ENCODE results near the gene FANCG.

FANCG gene

GRCh38 chr9:35067056-35067455 is 12.7 kb downstream of the FANCG start:
- peaks cover 58 to 61% of the 10 kb centered on the region in 2 donors for H3K36me3 ChIP-seq (ENCODE audit: control insufficient read depth in 2 of 2, insufficient read depth in 2 of 2, low read length in 2 of 2)
- H3K9me3 ChIP-seq (ENCODE audit: control insufficient read depth in 2 of 2, low read length in 2 of 2), result no peaks in the 10 kb centered on the region
- no peaks in the 10 kb centered on the region for H3K27me3 ChIP-seq (ENCODE audit: control insufficient read depth in 2 of 2, insufficient read depth in 2 of 2, low read length in 2 of 2)
- H3K27ac ChIP-seq (ENCODE audit: low read depth in 2 of 2, low read length in 2 of 2), result no peak overlapping the region
- H3K4me3 ChIP-seq (ENCODE audit: low read length in 2 of 2), result no peak overlapping the region
- H3K9ac ChIP-seq (ENCODE audit: low read depth in 1 of 2, low read length in 2 of 2), result no peak overlapping the region
- H3K4me1 ChIP-seq (ENCODE audit: control insufficient read depth in 2 of 2, insufficient read depth in 2 of 2, low read length in 2 of 2), result peaks cover 18 to 19% of the 10 kb centered on the region in 2 donors

GRCh38 chr9:35060548-35061207 is 19.1 kb downstream of the FANCG start:
- no peaks in the 10 kb centered on the region for H3K9me3 ChIP-seq (ENCODE audit: control insufficient read depth in 2 of 2, low read length in 2 of 2)
- H3K27ac ChIP-seq (ENCODE audit: low read depth in 2 of 2, low read length in 2 of 2), result no peak overlapping the region
- H3K27me3 ChIP-seq (ENCODE audit: control insufficient read depth in 2 of 2, insufficient read depth in 2 of 2, low read length in 2 of 2), result no peaks in the 10 kb centered on the region
- H3K36me3 ChIP-seq (ENCODE audit: control insufficient read depth in 2 of 2, insufficient read depth in 2 of 2, low read length in 2 of 2), result peaks cover 94 to 100% of the 10 kb centered on the region in 2 donors
- H3K4me1 ChIP-seq (ENCODE audit: control insufficient read depth in 2 of 2, insufficient read depth in 2 of 2, low read length in 2 of 2), result no peaks in the 10 kb centered on the region
- no peak overlapping the region for H3K4me3 ChIP-seq (ENCODE audit: low read length in 2 of 2)
- no peak overlapping the region for H3K9ac ChIP-seq (ENCODE audit: low read depth in 1 of 2, low read length in 2 of 2)

GRCh38 chr9:35059438-35059837 is 20.3 kb downstream of the FANCG start:
- Histone ChIP-seq H3K27ac (ENCODE audit: low read depth in 2 of 2, low read length in 2 of 2) (no peak overlapping the region), H3K4me3 (ENCODE audit: low read length in 2 of 2) (no peak overlapping the region), H3K36me3 (ENCODE audit: control insufficient read depth in 2 of 2, insufficient read depth in 2 of 2, low read length in 2 of 2) (peaks cover 87 to 96% of the 10 kb centered on the region in 2 donors), H3K4me1 (ENCODE audit: control insufficient read depth in 2 of 2, insufficient read depth in 2 of 2, low read length in 2 of 2) (no peaks in the 10 kb centered on the region), H3K9me3 (ENCODE audit: control insufficient read depth in 2 of 2, low read length in 2 of 2) (no peaks in the 10 kb centered on the region), H3K9ac (ENCODE audit: low read depth in 1 of 2, low read length in 2 of 2) (no peak overlapping the region), H3K27me3 (ENCODE audit: control insufficient read depth in 2 of 2, insufficient read depth in 2 of 2, low read length in 2 of 2) (no peaks in the 10 kb centered on the region)

- no peaks in the 10 kb centered on the region for H3K4me1 ChIP-seq (ENCODE audit: control insufficient read depth in 2 of 2, insufficient read depth in 2 of 2, low read length in 2 of 2)
- no peak overlapping the region for H3K4me3 ChIP-seq (ENCODE audit: low read length in 2 of 2)
- peaks cover 65 to 82% of the 10 kb centered on the region in 2 donors for H3K36me3 ChIP-seq (ENCODE audit: control insufficient read depth in 2 of 2, insufficient read depth in 2 of 2, low read length in 2 of 2)
- no peak overlapping the region for H3K27ac ChIP-seq (ENCODE audit: low read depth in 2 of 2, low read length in 2 of 2)
- H3K9ac ChIP-seq (ENCODE audit: low read depth in 1 of 2, low read length in 2 of 2), result no peak overlapping the region
- H3K27me3 ChIP-seq (ENCODE audit: control insufficient read depth in 2 of 2, insufficient read depth in 2 of 2, low read length in 2 of 2), result no peaks in the 10 kb centered on the region
- no peaks in the 10 kb centered on the region for H3K9me3 ChIP-seq (ENCODE audit: control insufficient read depth in 2 of 2, low read length in 2 of 2)
Observed at GRCh38 chr9:35057271-35057620, 22.5 kb downstream of the FANCG start.

- H3K9me3 ChIP-seq (ENCODE audit: control insufficient read depth in 2 of 2, low read length in 2 of 2), result no peaks in the 10 kb centered on the region
- no peaks in the 10 kb centered on the region for H3K4me1 ChIP-seq (ENCODE audit: control insufficient read depth in 2 of 2, insufficient read depth in 2 of 2, low read length in 2 of 2)
- H3K4me3 ChIP-seq (ENCODE audit: low read length in 2 of 2), result no peak overlapping the region
- no peak overlapping the region for H3K9ac ChIP-seq (ENCODE audit: low read depth in 1 of 2, low read length in 2 of 2)
- H3K27ac ChIP-seq (ENCODE audit: low read depth in 2 of 2, low read length in 2 of 2), result no peak overlapping the region
- peaks cover 60 to 80% of the 10 kb centered on the region in 2 donors for H3K36me3 ChIP-seq (ENCODE audit: control insufficient read depth in 2 of 2, insufficient read depth in 2 of 2, low read length in 2 of 2)
- H3K27me3 ChIP-seq (ENCODE audit: control insufficient read depth in 2 of 2, insufficient read depth in 2 of 2, low read length in 2 of 2), result no peaks in the 10 kb centered on the region
Observed at GRCh38 chr9:35056571-35057270, 23.0 kb downstream of the FANCG start.

- Histone ChIP-seq H3K9me3 (ENCODE audit: control insufficient read depth in 2 of 2, low read length in 2 of 2) (no peaks in the 10 kb centered on the region), H3K27me3 (ENCODE audit: control insufficient read depth in 2 of 2, insufficient read depth in 2 of 2, low read length in 2 of 2) (no peaks in the 10 kb centered on the region), H3K27ac (ENCODE audit: low read depth in 2 of 2, low read length in 2 of 2) (no peak overlapping the region), H3K36me3 (ENCODE audit: control insufficient read depth in 2 of 2, insufficient read depth in 2 of 2, low read length in 2 of 2) (peaks cover 43 to 64% of the 10 kb centered on the region in 2 donors), H3K4me3 (ENCODE audit: low read length in 2 of 2) (no peak overlapping the region), H3K9ac (ENCODE audit: low read depth in 1 of 2, low read length in 2 of 2) (no peak overlapping the region), H3K4me1 (ENCODE audit: control insufficient read depth in 2 of 2, insufficient read depth in 2 of 2, low read length in 2 of 2) (no peaks in the 10 kb centered on the region)
Observed at GRCh38 chr9:35054871-35055644, 24.7 kb downstream of the FANCG start.

GRCh38 chr9:35054185-35054835 is 25.4 kb downstream of the FANCG start:
- no peak overlapping the region for H3K9ac ChIP-seq (ENCODE audit: low read depth in 1 of 2, low read length in 2 of 2)
- H3K4me1 ChIP-seq (ENCODE audit: control insufficient read depth in 2 of 2, insufficient read depth in 2 of 2, low read length in 2 of 2), result no peaks in the 10 kb centered on the region
- no peaks in the 10 kb centered on the region for H3K9me3 ChIP-seq (ENCODE audit: control insufficient read depth in 2 of 2, low read length in 2 of 2)
- H3K4me3 ChIP-seq (ENCODE audit: low read length in 2 of 2), result no peak overlapping the region
- H3K36me3 ChIP-seq (ENCODE audit: control insufficient read depth in 2 of 2, insufficient read depth in 2 of 2, low read length in 2 of 2), result peaks cover 38 to 59% of the 10 kb centered on the region in 2 donors
- H3K27me3 ChIP-seq (ENCODE audit: control insufficient read depth in 2 of 2, insufficient read depth in 2 of 2, low read length in 2 of 2), result no peaks in the 10 kb centered on the region
- no peak overlapping the region for H3K27ac ChIP-seq (ENCODE audit: low read depth in 2 of 2, low read length in 2 of 2)

- H3K9ac ChIP-seq (ENCODE audit: low read depth in 1 of 2, low read length in 2 of 2), result no peak overlapping the region
- peaks cover 11 to 38% of the 10 kb centered on the region in 2 donors for H3K36me3 ChIP-seq (ENCODE audit: control insufficient read depth in 2 of 2, insufficient read depth in 2 of 2, low read length in 2 of 2)
- H3K27ac ChIP-seq (ENCODE audit: low read depth in 2 of 2, low read length in 2 of 2), result no peak overlapping the region
Observed at GRCh38 chr9:35051069-35051967, 28.4 kb downstream of the FANCG start.

GRCh38 chr9:35048511-35048910 is 31.2 kb downstream of the FANCG start:
- Histone ChIP-seq H3K9ac (ENCODE audit: low read depth in 1 of 2, low read length in 2 of 2) (no peak overlapping the region), H3K27ac (ENCODE audit: low read depth in 2 of 2, low read length in 2 of 2) (no peak overlapping the region), H3K36me3 (ENCODE audit: control insufficient read depth in 2 of 2, insufficient read depth in 2 of 2, low read length in 2 of 2) (peaks cover 13 to 33% of the 10 kb centered on the region in 2 donors), H3K9me3 (ENCODE audit: control insufficient read depth in 2 of 2, low read length in 2 of 2) (no peaks in the 10 kb centered on the region), H3K4me3 (ENCODE audit: low read length in 2 of 2) (no peak overlapping the region), H3K4me1 (ENCODE audit: control insufficient read depth in 2 of 2, insufficient read depth in 2 of 2, low read length in 2 of 2) (no peaks in the 10 kb centered on the region), H3K27me3 (ENCODE audit: control insufficient read depth in 2 of 2, insufficient read depth in 2 of 2, low read length in 2 of 2) (no peaks in the 10 kb centered on the region)

More at GRCh38 chr9:35051069-35051967, 28.4 kb downstream of the FANCG start:
- Histone ChIP-seq H3K9me3 (ENCODE audit: control insufficient read depth in 2 of 2, low read length in 2 of 2) (no peaks in the 10 kb centered on the region), H3K27me3 (ENCODE audit: control insufficient read depth in 2 of 2, insufficient read depth in 2 of 2, low read length in 2 of 2) (no peaks in the 10 kb centered on the region), H3K4me3 (ENCODE audit: low read length in 2 of 2) (no peak overlapping the region), H3K4me1 (ENCODE audit: control insufficient read depth in 2 of 2, insufficient read depth in 2 of 2, low read length in 2 of 2) (no peaks in the 10 kb centered on the region)

Measured in mucosa of rectum (tissue), 2 donors.